HG03442 (cell line): ENCODE measurements around the gene MYOT.
"Not testable (repeated sequence)": the region's sequence is repeated elsewhere in the genome, so short reads cannot be mapped to it uniquely, and the experiment has no call there.

Source experiments
- ATAC-seq: cut with Tn5 transposase; IDR thresholded peaks from one replicate; pipeline ENCODE4 v1.9.1; 2021; ENCODE audit warnings: mild to moderate bottlenecking, moderate library complexity; ENCODE audit not compliant: unreplicated experiment

Gene MYOT

DNA sequence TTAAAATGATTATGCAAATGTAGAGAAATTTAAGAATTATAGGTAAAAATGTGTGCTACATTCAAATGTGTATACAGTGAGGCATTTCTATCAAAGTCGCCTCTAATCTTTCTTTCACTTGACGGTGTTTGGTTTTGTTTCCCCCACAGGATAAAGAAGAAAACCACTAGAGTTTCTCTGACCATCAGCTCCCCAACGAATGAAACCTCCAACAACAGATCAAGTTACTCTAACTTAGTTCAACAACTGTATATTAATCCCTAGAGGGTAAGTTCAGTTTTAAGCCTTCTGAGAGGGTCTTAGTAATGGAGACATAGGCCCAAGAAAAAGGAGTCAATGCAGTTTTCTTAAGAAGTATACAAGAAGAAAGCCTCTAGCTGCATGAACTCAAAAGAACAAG is 11.5 kb upstream of the MYOT start:
- no peak for ATAC-seq

GRCh38 chr5:137856916-137857862 is 10.5 kb upstream of the MYOT start:
- peak; percentile 44 for ATAC-seq

- peak; percentile 81 for ATAC-seq
Measured at GRCh38 chr5:137858223-137858916, 9.3 kb upstream of the MYOT start.

GRCh38 chr5:137858954-137859353 is 8.7 kb upstream of the MYOT start:
- no peak for ATAC-seq

DNA sequence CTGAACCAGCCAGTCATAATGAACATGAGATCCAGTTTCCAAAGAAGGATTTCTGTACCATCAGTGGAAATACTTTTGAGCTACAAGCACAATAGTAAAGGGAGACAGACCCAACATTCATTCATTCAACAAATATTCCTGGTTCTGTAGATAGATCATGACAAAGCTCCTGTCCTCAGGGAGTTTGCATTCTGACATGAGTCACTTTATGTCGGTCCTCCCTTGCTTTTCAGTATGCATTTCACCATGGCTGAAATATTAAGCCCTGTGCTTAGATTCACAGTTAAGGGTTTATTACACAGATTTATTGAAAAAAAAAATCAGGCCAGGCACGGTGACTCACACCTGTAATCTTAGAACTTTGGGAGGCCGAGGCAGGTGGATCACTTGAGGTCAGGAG is 5.4 kb upstream of the MYOT start:
- ATAC-seq = no peak

GRCh38 chr5:137863653-137864052 is 4.0 kb upstream of the MYOT start:
- not testable (repeated sequence) for ATAC-seq

DNA sequence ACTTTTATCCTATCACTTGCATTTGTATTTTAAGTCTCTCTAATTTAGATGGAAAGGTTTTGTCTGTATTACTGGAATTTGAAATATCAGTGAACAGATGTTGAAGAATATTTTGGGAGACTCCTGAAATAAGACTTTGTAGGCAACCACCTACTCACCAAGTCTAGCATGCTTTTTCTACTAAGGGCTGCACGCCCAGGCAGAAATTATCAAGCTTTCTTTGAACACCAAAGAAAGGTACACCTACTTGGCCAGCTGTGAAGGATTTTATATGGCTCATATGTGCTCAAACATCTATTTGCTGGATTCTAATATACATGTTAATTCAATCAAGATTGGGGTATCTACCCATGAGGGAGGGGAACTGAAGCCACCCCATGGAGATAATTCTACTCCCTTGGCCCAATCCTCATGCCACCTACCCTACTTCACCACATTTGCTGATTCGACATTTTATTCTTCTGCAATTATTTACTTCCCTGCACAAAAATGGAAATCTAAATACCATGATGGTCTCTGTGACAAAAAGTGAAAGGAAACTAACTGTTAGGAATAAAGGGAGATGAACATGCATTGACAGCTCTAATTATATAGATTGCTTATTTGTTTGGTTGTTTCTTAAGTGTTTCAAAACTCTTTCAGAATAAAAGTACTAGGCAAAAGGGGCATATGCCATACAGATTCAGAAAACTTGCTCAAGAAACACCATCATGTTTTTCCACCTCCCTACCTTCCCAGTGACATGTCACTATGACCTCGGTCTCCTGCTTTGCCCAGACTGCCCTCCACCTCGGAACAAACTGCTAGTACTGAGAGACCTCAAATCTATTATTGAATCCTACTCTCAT is 895 bp upstream of the MYOT start:
- no peak for ATAC-seq

GRCh38 chr5:137870647-137871339 is 3.1 kb downstream of the MYOT start:
- ATAC-seq = no peak

DNA sequence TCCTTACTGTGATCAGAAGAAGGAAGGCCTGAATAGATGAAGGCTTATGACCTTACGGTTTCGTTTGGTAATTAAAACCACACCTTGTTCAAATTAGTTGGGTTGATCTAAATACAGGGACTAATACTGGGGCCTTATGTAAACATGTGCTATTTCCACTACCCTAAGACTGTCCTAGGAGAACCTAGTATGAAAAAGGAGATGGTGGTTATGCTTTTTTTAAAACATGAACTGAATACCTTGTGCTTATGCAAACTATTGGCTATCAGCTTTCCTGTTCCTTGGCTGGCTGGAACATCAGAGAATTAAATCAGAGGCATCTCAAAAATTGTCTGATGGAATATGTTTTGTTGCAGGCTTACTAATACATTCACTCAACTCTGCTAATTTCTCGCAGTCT is 3.9 kb downstream of the MYOT start:
- ATAC-seq = no peak

- ATAC-seq = no peak
Measured at GRCh38 chr5:137872466-137872865, 4.8 kb downstream of the MYOT start.

DNA sequence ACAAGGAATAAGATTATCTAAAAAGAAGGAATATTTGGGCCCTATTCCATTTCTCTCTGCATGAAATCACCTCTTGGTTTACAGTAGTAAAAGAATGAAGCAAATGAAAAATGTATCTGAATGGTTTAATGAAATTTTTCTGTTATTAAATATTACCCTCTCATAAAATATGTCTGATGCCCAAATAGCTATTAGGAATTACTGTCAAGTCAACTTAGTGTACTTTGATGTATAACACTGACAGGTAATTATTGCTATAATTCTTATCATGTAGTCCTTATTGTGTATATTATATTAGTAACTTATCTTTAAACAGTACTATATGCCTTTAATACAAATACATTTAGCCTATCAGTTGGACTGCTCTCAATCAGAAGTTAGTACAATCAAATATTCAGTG is 8.4 kb downstream of the MYOT start:
- no peak for ATAC-seq

- ATAC-seq = no peak
Measured at GRCh38 chr5:137880313-137880712, 12.7 kb downstream of the MYOT start.

DNA sequence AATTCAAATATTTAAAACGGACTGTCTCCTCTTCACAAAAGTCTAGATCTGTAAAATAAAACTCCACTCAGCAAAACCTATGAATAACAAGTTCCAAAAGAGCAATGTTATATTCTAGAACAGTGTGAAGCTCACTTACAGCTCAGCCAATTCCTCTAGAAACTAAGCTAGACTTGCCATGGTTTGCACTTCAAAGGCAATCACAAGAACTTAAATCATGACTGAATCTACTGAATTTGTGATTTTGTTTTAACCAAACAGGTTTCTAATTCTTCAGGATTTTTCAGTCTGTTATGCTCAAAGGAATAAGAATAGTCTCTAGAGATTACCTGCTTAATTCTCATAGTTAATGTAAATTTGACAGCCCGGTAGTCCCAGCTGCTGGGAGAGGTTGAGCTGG is 20.2 kb downstream of the MYOT start:
- ATAC-seq = no peak

GRCh38 chr5:137888466-137888862 is 20.8 kb downstream of the MYOT start:
- no peak for ATAC-seq

GRCh38 chr5:137888863-137889759 is 21.5 kb downstream of the MYOT start, which contains the start of gene PKD2L2:
Gene PKD2L2, plus strand, starts transcription at chr5:137889457. Its CDS starts 35 bp downstream, at chr5:137889492.
- ATAC-seq = peak; percentile 96

GRCh38 chr5:137890845-137891244 is 23.2 kb downstream of the MYOT start:
- ATAC-seq = no peak

- no peak for ATAC-seq
Measured at GRCh38 chr5:137891849-137892248, 24.2 kb downstream of the MYOT start.

DNA sequence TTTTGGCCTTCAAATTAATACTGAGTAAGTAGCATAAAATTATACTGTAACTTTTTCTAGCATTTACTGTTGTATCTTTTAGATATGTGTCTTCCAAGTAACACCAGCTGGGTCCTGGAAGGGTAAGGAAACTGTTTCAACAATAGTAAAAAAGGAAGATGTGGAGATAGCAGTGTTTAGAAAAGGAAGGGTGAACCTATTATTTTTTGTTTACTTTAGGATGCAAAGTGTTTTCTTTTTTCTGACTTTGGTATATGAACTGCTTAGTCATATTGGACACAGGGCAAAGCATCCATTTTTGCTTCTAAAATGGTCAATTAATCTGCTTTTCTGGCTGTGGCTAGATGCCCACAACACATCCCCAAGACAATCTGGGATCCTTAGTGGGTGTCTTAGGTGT is 26.9 kb downstream of the MYOT start:
- ATAC-seq = no peak

DNA sequence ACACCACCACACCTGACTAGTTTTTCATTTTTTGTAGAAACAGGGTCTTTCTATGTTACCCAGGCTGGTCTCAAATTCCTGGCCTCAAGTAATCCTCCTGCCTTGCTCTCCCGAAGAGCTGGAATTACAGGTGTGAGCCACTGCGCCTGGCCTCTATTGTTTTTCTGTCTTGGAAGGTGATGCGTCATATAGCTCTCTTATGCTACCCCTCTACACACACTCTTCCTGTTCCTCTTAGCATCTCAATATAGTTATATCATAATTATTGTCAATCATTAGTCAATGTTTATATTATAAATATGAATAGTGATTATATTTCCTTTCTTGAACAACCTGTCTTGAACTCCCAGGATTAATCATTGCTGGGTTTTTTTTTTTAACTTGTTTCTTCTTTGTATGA is 28.9 kb downstream of the MYOT start:
- ATAC-seq = no peak

DNA sequence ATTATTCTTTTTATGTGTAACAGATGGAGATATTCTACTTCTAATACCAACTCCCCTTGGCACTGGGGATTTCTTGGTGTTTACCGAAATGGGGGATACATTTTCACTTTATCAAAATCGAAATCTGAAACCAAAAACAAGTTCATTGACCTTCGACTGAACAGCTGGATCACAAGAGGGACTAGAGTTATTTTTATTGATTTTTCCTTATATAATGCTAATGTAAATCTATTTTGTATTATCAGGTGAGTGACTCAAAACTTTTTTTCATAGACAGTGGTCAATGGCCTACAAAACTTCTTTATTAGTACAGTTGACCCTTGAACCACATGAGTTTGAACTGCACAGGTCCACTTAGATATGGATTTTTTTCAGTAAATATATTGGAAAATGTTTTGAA is 31.8 kb downstream of the MYOT start:
- no peak for ATAC-seq
